ENCODE results near the gene MTHFD1. TPM values are rescaled to one million over a fixed set of nuclear protein-coding genes. Genes with fewer than 3 reads are reported as not detected.

Gene MTHFD1
- polyA plus RNA-seq, 1 of the 3 experiments (the other 2 are of a cell fraction): 31.0 TPM

Small RNAs within 50 kb of the gene (small RNA-seq; reads per million reads assigned to genes)
- 0 reads per million in 7 experiments for gene AL161756.2

Other genes with a start within 250 kb of the MTHFD1 start
- 0.03 TPM in 2 replicates for gene ESR2, start 94.0 kb upstream of the MTHFD1 start, polyA plus RNA-seq (2012; rRNA removed)
- gene AKAP5, start 77.1 kb downstream of the MTHFD1 start, polyA plus RNA-seq (2012; rRNA removed): 0.28 and 0.36 TPM in 2 replicates
- 4.5 and 5.7 TPM in 2 replicates for gene ZBTB25, start 115.5 kb downstream of the MTHFD1 start, polyA plus RNA-seq (2012; rRNA removed)
- 12.7 and 16.4 TPM in 2 replicates for gene ZBTB1, start 116.4 kb downstream of the MTHFD1 start, polyA plus RNA-seq (2012; rRNA removed)
- 13.9 and 20.8 TPM in 2 replicates for gene HSPA2, start 152.4 kb downstream of the MTHFD1 start, polyA plus RNA-seq (2012; rRNA removed)
- 0.08 and 0.15 TPM in 2 replicates for gene PPP1R36, start 161.6 kb downstream of the MTHFD1 start, polyA plus RNA-seq (2012; rRNA removed)

All from SK-N-SH (cell line).